Measurements from ENCODE around the gene PSAT1. TPM values are rescaled to one million over a fixed set of nuclear protein-coding genes. Genes with fewer than 3 reads are reported as not detected.

The PSAT1 gene
- total and polyA plus RNA-seq, 2 of the 4 experiments (the other 2 are of a cell fraction), result 77.2 to 88.4 TPM

- Histone ChIP-seq H2BK20ac (ENCODE audit: low read depth, low read length) (no peak overlapping the region), H2BK5ac (ENCODE audit: low read depth, low read length, poor library complexity, severe bottlenecking) (no peak overlapping the region), H2AK5ac (ENCODE audit: low read depth, low read length) (no peak overlapping the region), H3K4me3 (ENCODE audit: insufficient read depth, low read depth, low read length) (no peak overlapping the region), H3K36me3 (ENCODE audit: control insufficient read depth, insufficient read depth, low read length) (no peaks in the 10 kb centered on the region), H4K20me1 (ENCODE audit: insufficient read depth, low read length) (peaks cover 4% of the 10 kb centered on the region; the same call in 1 of the 2 replicates), H3K4me2 (ENCODE audit: low read depth, low read length) (no peak overlapping the region), H3K27me3 (ENCODE audit: control insufficient read depth, insufficient read depth, low read length) (no peaks in the 10 kb centered on the region), H3K23ac (ENCODE audit: low read depth, low read length) (no peak overlapping the region), H3K56ac (ENCODE audit: extremely low read depth, insufficient read depth, low read length) (no peak overlapping the region), H3K18ac (ENCODE audit: low read depth, low read length) (no peak overlapping the region), H3K4ac (ENCODE audit: low read depth, low read length) (no peak overlapping the region), H4K91ac (ENCODE audit: insufficient read depth, low read depth, low read length) (no peak overlapping the region), H3K9me1 (ENCODE audit: insufficient read depth, low read length) (no peaks in the 10 kb centered on the region), H2AFZ (replicated peaks; ENCODE audit: low read length, poor library complexity) (no peak overlapping the region), H4K5ac (ENCODE audit: low read depth, low read length) (no peak overlapping the region), H3K4me1 (ENCODE audit: control insufficient read depth, insufficient read depth, low read length) (peaks cover 3% of the 10 kb centered on the region; the same call in 1 of the 2 replicates), H3K79me1 (ENCODE audit: low read depth in 1 of 2, low read length in 2 of 2) (peaks cover 4 to 9% of the 10 kb centered on the region in 2 experiments; a peak in 2 of 4 replicates), H3K27ac (ENCODE audit: insufficient read depth, low read length) (no peak overlapping the region), H3K9ac (ENCODE audit: low read depth, low read length) (no peak overlapping the region), H2BK15ac (ENCODE audit: low read depth, low read length) (no peak overlapping the region), H3K9me3 (ENCODE audit: control insufficient read depth, insufficient read depth, low read length) (no peaks in the 10 kb centered on the region), H2BK120ac (ENCODE audit: low read depth, low read length) (no peak overlapping the region), H4K8ac (ENCODE audit: low read depth in 2 of 2, low read length in 2 of 2) (no peak overlapping the region), H2AK9ac (replicated peaks; ENCODE audit: low read depth, low read length, poor library complexity) (no peak overlapping the region), H3K14ac (replicated peaks; ENCODE audit: low read depth, low read length) (no peak overlapping the region)
- BruUV-seq (replicated peaks), result no TSS peak
- ChIA-PET CTCF (interaction anchor here (0.7 kb wide), 2 partner anchors 81 to 319 kb away, joined by 5 to 6 read pairs; no protein-coding TSS in a partner anchor), POLR2A (ENCODE audit: unreplicated experiment) (no interaction called here)
- DNase-seq, result no peak
- in situ Hi-C loops (cut with MboI; ENCODE audit: low sequenced_read_pairs), result no loop called here
- intact Hi-C loops (cut with micrococcal nuclease), result no loop called here
- dilution Hi-C loops (cut with HindIII; ENCODE audit: low sequenced_read_pairs, unreplicated experiment), result no loop called here
- no peak for ATAC-seq (ENCODE audit: low read depth)
- 80% methylated on average over 3 of the region's 9 CpGs; no CpG with 5 or more reads in 1 of the 2 experiments for WGBS, 2 experiments (ENCODE audit: extremely low coverage in 2 of 2, insufficient read length in 1 of 2)
- TF ChIP-seq RAD21 (IDR thresholded peaks at IDR 0.05; ENCODE audit: low read length), result no peak
- TF ChIP-seq, protein P1, sequence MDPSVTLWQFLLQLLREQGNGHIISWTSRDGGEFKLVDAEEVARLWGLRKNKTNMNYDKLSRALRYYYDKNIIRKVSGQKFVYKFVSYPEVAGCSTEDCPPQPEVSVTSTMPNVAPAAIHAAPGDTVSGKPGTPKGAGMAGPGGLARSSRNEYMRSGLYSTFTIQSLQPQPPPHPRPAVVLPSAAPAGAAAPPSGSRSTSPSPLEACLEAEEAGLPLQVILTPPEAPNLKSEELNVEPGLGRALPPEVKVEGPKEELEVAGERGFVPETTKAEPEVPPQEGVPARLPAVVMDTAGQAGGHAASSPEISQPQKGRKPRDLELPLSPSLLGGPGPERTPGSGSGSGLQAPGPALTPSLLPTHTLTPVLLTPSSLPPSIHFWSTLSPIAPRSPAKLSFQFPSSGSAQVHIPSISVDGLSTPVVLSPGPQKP (IDR thresholded peaks at IDR 0.05; ENCODE audit: borderline replicate concordance, low read depth, low read length), result no peak
- TF ChIP-seq MAFK (IDR thresholded peaks at IDR 0.05; ENCODE audit: low read depth, low read length), result no peak
- TF ChIP-seq CEBPB (IDR thresholded peaks at IDR 0.05; ENCODE audit: low read depth, low read length), result no peak
- no peak for TF ChIP-seq RCOR1 (IDR thresholded peaks at IDR 0.05; ENCODE audit: insufficient replicate concordance, low read length)
- TF ChIP-seq, protein P2, sequence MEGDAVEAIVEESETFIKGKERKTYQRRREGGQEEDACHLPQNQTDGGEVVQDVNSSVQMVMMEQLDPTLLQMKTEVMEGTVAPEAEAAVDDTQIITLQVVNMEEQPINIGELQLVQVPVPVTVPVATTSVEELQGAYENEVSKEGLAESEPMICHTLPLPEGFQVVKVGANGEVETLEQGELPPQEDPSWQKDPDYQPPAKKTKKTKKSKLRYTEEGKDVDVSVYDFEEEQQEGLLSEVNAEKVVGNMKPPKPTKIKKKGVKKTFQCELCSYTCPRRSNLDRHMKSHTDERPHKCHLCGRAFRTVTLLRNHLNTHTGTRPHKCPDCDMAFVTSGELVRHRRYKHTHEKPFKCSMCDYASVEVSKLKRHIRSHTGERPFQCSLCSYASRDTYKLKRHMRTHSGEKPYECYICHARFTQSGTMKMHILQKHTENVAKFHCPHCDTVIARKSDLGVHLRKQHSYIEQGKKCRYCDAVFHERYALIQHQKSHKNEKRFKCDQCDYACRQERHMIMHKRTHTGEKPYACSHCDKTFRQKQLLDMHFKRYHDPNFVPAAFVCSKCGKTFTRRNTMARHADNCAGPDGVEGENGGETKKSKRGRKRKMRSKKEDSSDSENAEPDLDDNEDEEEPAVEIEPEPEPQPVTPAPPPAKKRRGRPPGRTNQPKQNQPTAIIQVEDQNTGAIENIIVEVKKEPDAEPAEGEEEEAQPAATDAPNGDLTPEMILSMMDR (conservative IDR thresholded peaks at IDR 0.05; ENCODE audit: low read depth, low read length), result no peak
- TF ChIP-seq CHD1 (IDR thresholded peaks at IDR 0.05; ENCODE audit: low read depth, low read length), result no peak
- TF ChIP-seq MAZ (IDR thresholded peaks at IDR 0.05; ENCODE audit: borderline replicate concordance, low read depth, low read length), result no peak
- TF ChIP-seq RFX5 (IDR thresholded peaks at IDR 0.05; ENCODE audit: low read depth, low read length), result no peak
- no peak for TF ChIP-seq FOS (IDR thresholded peaks at IDR 0.05; ENCODE audit: low read depth, low read length)
- no peak for TF ChIP-seq POLR2A (IDR thresholded peaks at IDR 0.05; ENCODE audit: low read depth, low read length)
- no peak for TF ChIP-seq USF2 (IDR thresholded peaks at IDR 0.05; ENCODE audit: low read depth, low read length)
- TF ChIP-seq BHLHE40 (IDR thresholded peaks at IDR 0.05; ENCODE audit: low read depth, low read length), result no peak
- TF ChIP-seq MXI1 (IDR thresholded peaks at IDR 0.05; ENCODE audit: borderline replicate concordance, low read depth, low read length), result no peak
- no peak for TF ChIP-seq NFE2L2 (IDR thresholded peaks at IDR 0.05; ENCODE audit: low read depth, low read length)
Observed at GRCh38 chr9:78292716-78293497, 4.0 kb upstream of the PSAT1 start.

Data from IMR-90 (cell line).